MCF 10A (cell line): Measurements from ENCODE around the gene SEZ6L2. TPM values are rescaled to one million over a fixed set of nuclear protein-coding genes. Genes with fewer than 3 reads are reported as not detected.

Source experiments
- BruUV-seq: library from RNA; stranded (reverse); fragments of 400-500 nt; replicated peaks from 2 replicates; lab custom pipeline; 2021; lab: Mats Ljungman, UMichigan
- CTCF ChIA-PET: fragments of 300-600 bp; sonication (Branson Sonifier 250); formaldehyde crosslinking; extraction: SDS; loops from one replicate; lab custom pipeline; 2021; ENCODE audit warnings: antibody characterized with exemption, inconsistent platforms; lab: Yijun Ruan, JAX
- POLR2A ChIA-PET: fragments of 300-600, 350-650 bp; sonication (Branson Sonifier 250); formaldehyde crosslinking; extraction: SDS; loops from one replicate; lab custom pipeline; 2020; ENCODE audit warnings: antibody characterized with exemption, inconsistent platforms; lab: Yijun Ruan, JAX
- DNase-seq: peaks from one replicate; pipeline ENCODE4 v3.0.0-alpha.2; 2018; ENCODE audit not compliant: unreplicated experiment
- H3K27ac Mint-ChIP-seq: one replicate; pipeline ENCODE4 v1.8.0; 2022; ENCODE audit warnings: mild to moderate bottlenecking, low read depth, mixed read lengths; ENCODE audit not compliant: unreplicated experiment
- H3K27me3 Mint-ChIP-seq: one replicate; pipeline ENCODE4 v1.8.0; 2022; ENCODE audit warnings: mixed read lengths; ENCODE audit not compliant: insufficient read depth, unreplicated experiment
- H3K36me3 Mint-ChIP-seq: one replicate; pipeline ENCODE4 v1.8.0; 2022; ENCODE audit warnings: mild to moderate bottlenecking, moderate library complexity, mixed read lengths; ENCODE audit not compliant: insufficient read depth, unreplicated experiment
- H3K4me1 Mint-ChIP-seq: one replicate; pipeline ENCODE4 v1.8.0; 2022; ENCODE audit warnings: mixed read lengths; ENCODE audit not compliant: insufficient read depth, unreplicated experiment
- H3K4me3 Mint-ChIP-seq: one replicate; pipeline ENCODE4 v1.8.0; 2022; ENCODE audit warnings: mild to moderate bottlenecking, moderate library complexity, mixed read lengths; ENCODE audit not compliant: unreplicated experiment
- H3K9me3 Mint-ChIP-seq: one replicate; pipeline ENCODE4 v1.8.0; 2022; ENCODE audit warnings: mixed read lengths; ENCODE audit not compliant: unreplicated experiment
- intact Hi-C: fragments of 100-400 bp; cut with micrococcal nuclease; formaldehyde crosslinking; loops from 2 replicates; pipeline ENCODE4 v1.14.1; 2022
- total RNA-seq: library from RNA; stranded (reverse); gene quantifications from 2 replicates; pipeline ENCODE4 v1.2.3, GENCODE V29; 2022
- TF ChIP-seq, protein P1 (sequence below): fragments of 200-600 bp; IDR thresholded peaks from one replicate; pipeline ENCODE4 v1.8.0; 2022; ENCODE audit warnings: antibody characterized with exemption, mild to moderate bottlenecking; ENCODE audit not compliant: unreplicated experiment

The SEZ6L2 gene
- total RNA-seq, 1 experiment from 2014 or later: 1.9 TPM

DNA sequence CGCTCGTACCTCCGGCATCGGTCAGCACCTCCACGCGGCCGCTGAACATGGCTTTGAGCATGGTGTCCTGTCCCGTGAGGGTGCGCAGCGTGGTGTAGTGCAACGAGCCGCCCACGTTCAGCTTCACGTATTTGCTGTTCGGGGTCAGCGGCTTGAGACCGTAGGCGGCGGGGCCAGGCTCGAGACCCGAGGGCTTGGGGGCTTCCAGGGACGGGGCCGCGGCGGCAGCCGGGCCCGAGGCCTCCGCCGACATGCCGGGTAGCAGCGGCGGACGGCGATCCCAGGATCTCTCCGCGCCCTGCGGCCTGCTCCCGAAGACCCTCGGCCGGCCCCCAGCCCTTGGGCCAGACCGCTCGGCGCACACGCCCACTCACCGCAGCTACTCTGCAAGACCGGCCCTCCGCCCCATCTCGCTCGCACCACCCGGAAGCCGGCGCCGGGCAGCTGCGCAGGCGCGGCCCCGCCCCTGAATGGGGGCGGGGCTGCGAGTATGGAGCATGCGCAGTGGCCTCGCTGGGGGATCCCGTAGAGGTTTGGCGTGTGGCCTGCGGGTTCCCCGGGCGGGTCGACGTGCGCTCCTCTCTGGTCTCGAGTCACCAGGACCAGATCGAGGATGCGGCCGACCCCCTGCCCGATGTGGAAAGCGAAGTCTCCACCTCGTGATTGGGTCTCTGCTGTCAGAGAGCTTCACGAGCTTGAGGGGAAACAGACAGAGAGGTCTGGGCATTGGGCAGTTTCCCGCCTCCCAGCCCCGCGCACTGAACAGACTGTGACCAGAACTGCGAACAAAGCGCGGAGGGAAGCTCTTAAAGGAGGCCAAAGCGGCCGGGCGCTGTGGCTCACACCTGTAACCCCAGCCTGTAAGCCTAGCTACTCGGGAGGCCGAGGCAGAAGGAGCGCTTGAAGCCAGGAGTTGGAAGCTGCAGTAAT lies 26.7 kb upstream of the SEZ6L2 start, which contains the start of gene KCTD13:
TSS of gene KCTD13 (minus strand) at position 446 of the 930 bp plus-strand sequence. CDS start at position 253, 193 bp downstream.
- CTCF ChIA-PET: interaction anchor here (0.7 to 2.7 kb wide), 10 partner anchors 11 to 1722 kb away, joined by 3 to 14 read pairs (median 3); partner anchors contain the start of gene TMEM219
- BruUV-seq: no TSS peak
- H3K27me3 Mint-ChIP-seq: no peaks in the 10 kb centered on the region
- H3K9me3 Mint-ChIP-seq: no peaks in the 10 kb centered on the region
- peak; percentile 82 for DNase-seq
- intact Hi-C loops: loop anchor here (1.0 to 5.0 kb wide), 4 partner anchors 17 to 71 kb away; partner anchors contain the start of genes HIRIP3 and INO80E
- POLR2A ChIA-PET: interaction anchor here (0.5 to 3.2 kb wide), 26 partner anchors 9 to 1191 kb away, joined by 3 to 56 read pairs (median 6); partner anchors contain the start of genes ASPHD1, CDIPT, HIRIP3 and INO80E
- peak within 1 kb of the TSS; percentile 96 for H3K4me3 Mint-ChIP-seq
- H3K4me1 Mint-ChIP-seq: peaks cover 27% of the 10 kb centered on the region
- TF ChIP-seq, protein P1, sequence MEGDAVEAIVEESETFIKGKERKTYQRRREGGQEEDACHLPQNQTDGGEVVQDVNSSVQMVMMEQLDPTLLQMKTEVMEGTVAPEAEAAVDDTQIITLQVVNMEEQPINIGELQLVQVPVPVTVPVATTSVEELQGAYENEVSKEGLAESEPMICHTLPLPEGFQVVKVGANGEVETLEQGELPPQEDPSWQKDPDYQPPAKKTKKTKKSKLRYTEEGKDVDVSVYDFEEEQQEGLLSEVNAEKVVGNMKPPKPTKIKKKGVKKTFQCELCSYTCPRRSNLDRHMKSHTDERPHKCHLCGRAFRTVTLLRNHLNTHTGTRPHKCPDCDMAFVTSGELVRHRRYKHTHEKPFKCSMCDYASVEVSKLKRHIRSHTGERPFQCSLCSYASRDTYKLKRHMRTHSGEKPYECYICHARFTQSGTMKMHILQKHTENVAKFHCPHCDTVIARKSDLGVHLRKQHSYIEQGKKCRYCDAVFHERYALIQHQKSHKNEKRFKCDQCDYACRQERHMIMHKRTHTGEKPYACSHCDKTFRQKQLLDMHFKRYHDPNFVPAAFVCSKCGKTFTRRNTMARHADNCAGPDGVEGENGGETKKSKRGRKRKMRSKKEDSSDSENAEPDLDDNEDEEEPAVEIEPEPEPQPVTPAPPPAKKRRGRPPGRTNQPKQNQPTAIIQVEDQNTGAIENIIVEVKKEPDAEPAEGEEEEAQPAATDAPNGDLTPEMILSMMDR: no peak
- peak within 1 kb of the TSS; percentile 91 for H3K27ac Mint-ChIP-seq
- peaks cover 23% of the 10 kb centered on the region for H3K36me3 Mint-ChIP-seq

DNA sequence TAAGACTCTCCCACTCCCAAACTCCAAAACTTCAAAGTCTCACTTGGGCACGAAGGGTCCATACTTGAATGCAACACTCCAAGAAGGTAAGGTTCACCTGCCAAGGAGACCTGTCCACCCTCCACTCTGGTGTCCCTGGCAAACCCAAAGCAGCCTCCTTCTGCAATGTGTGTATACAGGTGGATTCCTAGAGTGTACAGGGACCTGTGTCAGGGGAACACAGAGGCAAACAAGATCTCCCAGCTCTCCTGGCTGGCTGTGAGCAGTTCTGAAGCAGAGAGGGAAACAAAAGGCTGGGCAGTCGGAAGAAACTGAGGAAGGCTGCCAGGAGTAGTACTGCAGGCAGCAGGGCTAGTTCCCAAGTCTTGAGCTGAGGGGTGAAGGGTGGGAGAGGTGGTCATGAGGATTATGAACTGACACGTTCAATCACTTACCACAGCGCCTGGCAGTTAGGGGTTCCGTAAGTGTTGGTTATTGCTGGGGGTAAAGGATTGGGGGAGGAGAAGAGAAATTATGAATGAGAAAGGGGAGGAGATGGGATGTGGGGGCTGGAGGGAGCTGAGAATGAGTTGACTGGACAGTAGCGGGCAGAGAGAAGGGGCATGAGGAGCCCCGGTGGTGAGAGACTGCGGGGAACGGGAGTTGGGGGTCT lies 25.9 kb upstream of the SEZ6L2 start:
- H3K4me1 Mint-ChIP-seq: peaks cover 27% of the 10 kb centered on the region
- no peaks in the 10 kb centered on the region for H3K27me3 Mint-ChIP-seq
- CTCF ChIA-PET: interaction anchor here (0.5 to 2.7 kb wide), 6 partner anchors 10 to 136 kb away, joined by 3 to 14 read pairs (median 3); no protein-coding TSS in a partner anchor
- DNase-seq: peak; percentile 3
- BruUV-seq: no TSS peak
- peak overlapping the region; percentile 91 for H3K27ac Mint-ChIP-seq
- intact Hi-C loops: loop anchor here (5.0 kb wide), 1 partner anchor 72 kb away; the partner anchor contains the start of genes HIRIP3 and INO80E
- H3K9me3 Mint-ChIP-seq: no peaks in the 10 kb centered on the region
- H3K4me3 Mint-ChIP-seq: peak overlapping the region; percentile 96
- POLR2A ChIA-PET: interaction anchor here (0.6 to 3.2 kb wide), 18 partner anchors 8 to 550 kb away, joined by 3 to 56 read pairs (median 6); partner anchors contain the start of genes ASPHD1, CDIPT, HIRIP3 and INO80E
- TF ChIP-seq, protein P1: no peak
- peaks cover 31% of the 10 kb centered on the region for H3K36me3 Mint-ChIP-seq

DNA sequence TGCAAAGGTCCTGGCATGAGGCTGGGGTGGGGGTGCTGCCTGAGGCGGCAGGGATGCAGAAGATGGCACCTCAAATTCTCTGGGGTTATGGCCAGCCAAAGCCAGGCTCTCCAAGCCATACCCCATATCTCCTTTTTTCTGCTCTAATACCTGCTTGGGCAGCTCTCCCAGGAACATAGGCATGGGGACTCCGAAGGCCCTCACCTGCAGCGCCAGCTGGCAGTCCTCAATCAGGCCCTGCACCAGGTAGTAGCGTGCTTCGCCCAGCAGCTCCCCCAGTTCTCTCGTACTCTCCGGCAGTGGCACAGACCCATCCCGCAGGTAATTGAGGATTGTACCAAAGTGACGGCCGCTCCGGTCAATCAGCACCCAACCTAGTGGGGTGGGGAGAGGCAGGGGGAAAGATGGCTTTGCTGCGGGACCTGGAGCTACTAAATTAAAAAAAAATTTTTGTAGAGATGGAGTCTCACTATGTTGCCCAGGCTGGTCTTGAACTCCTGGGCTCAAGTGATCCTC lies 23.7 kb upstream of the SEZ6L2 start:
- Mint-ChIP-seq H3K27ac (no peak overlapping the region), H3K36me3 (peaks cover 48% of the 10 kb centered on the region), H3K9me3 (no peaks in the 10 kb centered on the region), H3K4me1 (peaks cover 27% of the 10 kb centered on the region), H3K27me3 (no peaks in the 10 kb centered on the region), H3K4me3 (no peak overlapping the region)
- no TSS peak for BruUV-seq
- TF ChIP-seq, protein P1: no peak
- intact Hi-C loops: no loop called here
- ChIA-PET POLR2A (interaction anchor here (0.7 to 1.1 kb wide), 5 partner anchors 22 to 226 kb away, joined by 3 to 4 read pairs (median 3); no protein-coding TSS in a partner anchor), CTCF (interaction anchor here (0.6 to 2.1 kb wide), 6 partner anchors 13 to 116 kb away, joined by 3 to 7 read pairs (median 4); partner anchors contain the start of gene TAOK2)
- DNase-seq: no peak
